HL-60/S4 treated with retinoic acid at 250 ng/mL for 4 days and 3 days (cell line): ENCODE measurements around the gene TMEM219.

Experiments
- in situ Hi-C: fragments of 300-500 bp; cut with MboI; formaldehyde crosslinking; loops from 2 replicates; pipeline ENCODE4 v1.7.0; 2022; ENCODE audit warnings: low sequenced_read_pairs

TMEM219 gene

DNA sequence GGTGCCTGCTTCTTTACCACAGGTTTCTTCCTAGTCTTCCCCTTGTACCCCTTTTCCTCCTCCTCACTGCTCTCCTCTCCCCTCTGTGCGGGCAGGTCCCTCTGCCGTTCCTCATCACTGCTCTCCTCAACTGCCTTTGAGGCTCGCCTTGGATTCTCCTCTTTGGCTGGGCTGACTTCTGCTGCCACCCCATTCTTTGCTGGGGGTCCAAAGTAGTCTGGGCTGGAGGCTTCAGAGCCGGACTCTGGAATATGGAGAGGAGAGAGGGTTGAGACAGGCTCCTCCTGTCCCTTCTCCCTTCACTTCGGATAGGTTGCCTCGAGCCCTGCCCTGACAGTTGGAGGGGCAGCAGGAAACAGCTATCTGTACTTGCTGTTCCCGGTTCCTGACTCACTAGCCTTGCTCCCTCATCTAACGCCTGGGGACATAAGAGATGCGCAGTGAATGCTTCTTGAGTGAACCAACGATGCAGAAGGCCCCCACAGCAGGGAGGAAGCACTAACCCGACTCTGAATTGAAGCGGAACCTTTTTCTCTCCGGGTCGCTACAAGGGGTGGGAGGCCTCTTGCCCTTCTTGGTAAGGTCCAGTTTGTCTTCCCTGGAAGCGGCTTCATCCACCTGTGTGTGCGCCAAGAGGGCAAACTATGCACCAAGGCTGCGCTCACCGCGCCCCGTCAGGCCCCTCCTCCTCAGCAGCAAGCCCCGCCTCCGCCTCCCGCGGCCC is 32.9 kb downstream of the TMEM219 start:
- in situ Hi-C loops, result no loop called here

DNA sequence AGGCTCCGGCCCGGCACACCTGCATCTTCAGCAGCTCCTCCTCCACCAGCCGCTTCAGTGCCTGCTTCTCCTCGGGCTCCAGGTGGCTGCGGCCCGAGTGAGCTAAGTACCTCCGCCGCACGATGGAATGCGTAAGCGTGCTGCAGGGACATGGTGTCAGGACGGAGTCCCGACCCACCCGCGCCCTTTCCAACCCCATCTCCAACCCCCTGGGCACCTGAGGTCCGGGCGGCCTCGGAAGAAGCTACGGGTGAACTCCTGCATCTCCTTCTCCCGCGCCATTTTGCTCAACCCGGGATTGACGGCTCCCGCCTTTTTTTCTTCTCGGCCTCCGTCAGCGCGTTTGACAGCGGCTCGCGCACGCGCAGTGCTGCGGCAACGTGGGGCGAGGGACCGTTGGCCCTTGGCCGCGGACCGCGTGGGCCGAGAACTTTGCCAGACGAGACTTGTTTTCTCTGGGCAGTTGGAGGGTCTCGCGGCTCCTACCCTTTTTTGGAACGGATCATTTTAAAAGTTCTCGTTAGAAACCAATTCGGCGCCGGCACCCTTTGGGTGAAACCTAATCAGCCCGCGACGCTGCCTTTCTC is 33.5 kb downstream of the TMEM219 start, which contains the start of gene HIRIP3:
HIRIP3 (minus strand) TSS at position 294 of the 587 bp plus-strand sequence; CDS start at position 282, 12 bp downstream.
- in situ Hi-C loops, result no loop called here

DNA sequence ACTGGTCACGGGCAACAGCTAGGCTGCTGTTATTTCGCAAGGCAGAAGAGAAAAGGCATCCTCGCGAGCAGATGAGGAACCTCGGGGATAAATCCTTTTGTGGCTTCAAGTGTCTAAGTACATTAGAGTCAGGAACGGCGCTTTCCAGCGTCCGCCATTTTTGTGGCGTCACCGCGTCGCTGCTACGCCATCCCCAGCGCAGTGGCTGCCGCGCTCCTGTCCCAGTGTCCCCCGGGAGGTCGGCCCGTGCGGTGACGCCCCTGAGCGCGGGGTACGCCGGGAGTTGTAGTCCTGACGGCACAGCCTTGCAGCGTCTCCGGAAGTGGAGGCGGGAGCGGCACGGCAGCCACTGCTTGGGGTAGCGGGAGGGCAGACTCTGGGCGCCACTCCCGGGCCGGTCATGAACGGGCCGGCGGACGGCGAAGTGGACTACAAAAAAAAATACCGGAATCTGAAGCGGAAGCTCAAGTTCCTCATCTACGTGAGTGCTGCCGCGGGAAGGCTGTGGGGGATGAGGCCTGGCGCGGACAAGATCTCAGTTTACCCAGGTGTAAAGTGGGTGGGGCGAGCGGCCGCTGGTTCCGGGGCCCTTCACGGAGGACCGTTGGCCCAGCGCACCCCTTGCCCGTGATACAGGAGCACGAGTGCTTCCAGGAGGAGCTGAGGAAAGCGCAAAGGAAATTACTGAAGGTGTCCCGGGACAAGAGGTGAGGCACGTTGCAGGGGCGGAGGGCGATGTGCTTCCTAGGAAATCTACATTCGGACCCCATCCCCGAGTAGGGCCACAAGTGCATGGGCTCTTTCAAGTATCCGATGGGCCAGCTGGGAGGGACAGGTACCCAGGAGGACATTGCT is 34.3 kb downstream of the TMEM219 start, which contains the start of gene INO80E:
INO80E (plus strand) TSS at position 331 of the 855 bp plus-strand sequence; CDS start at position 401, 70 bp downstream.
- in situ Hi-C loops, result no loop called here

DNA sequence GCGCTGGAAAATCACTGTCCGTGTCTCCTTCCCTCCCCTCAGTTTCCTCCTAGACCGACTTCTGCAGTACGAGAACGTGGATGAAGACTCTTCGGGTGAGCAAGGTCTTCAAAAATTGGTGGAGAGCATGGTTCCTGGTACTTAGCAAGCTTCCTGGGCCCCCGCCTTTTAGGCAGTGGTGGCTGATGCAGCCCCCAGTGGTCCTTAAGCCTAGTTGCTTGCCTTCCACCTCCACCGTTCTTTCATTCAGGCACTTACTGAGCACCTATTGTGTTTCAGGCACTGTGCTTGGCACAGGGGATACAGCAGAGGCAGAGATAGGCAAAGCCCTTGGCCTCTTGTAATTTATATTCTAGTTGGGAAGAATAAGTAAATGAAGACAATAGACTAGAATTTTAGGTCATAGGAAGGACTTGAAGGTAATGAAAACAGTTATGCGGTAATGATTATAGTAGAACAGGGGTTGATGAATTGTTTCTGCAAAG is 34.9 kb downstream of the TMEM219 start:
- in situ Hi-C loops, result no loop called here

DNA sequence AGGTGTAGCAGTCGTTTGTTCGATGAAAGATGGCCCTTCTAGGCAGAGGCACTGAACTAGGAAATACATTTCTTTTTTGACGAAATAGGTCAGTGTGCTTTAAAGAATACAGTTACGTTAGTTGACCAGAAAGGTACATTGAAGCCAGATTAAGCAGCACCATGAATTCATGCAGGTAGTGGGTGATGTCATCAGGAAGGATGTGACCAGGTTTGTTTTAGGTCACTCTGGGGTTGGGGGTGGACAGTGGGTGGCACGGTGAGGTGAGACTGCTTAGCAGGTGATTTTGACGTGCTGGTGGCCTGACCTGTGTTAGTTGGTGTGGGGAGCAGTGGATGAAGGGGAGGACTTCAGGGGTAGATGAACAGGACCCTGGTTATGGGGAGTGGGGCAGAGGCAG is 37.7 kb downstream of the TMEM219 start:
- in situ Hi-C loops, result loop anchor here (25.0 kb wide), 1 partner anchor 887 kb away; no protein-coding TSS in a partner anchor

DNA sequence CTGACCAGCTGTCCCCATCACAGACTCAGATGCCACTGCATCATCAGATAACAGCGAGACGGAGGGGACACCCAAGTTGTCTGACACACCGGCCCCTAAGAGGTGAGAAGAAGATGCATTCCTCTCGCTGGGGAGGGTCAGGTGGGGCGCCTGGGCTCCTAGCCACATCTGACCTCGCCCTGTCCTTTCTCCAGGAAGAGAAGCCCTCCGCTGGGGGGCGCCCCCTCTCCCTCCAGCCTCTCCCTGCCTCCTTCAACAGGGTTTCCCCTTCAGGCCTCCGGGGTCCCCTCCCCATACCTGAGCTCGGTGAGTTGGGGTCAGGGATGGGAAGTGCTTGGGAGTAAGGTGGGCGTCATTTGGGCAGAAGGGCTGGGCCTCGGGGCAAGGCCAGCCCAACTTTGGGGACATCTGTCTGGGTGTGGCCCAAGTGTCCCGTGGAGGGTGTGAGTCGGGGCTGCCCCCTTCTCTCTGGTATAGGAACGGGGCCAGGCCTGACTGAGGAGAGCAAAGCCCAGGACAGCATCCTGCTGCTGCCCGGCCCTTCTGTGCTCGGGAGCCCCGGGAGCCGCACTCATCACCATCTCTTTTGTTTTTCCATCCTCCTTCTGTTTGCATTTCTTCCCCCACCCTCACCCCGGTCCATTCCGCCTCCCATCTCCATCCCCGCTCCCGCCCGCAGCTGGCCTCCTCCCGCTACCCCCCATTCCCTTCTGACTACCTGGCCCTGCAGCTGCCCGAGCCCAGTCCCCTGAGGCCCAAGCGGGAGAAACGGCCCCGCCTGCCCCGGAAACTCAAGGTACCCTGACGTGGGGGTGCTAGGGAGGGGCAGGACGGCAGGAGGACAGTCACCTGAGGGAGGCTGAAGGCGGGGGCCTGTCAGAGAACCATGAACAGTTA is 39.1 kb downstream of the TMEM219 start:
- in situ Hi-C loops, result loop anchor here (25.0 kb wide), 1 partner anchor 889 kb away; no protein-coding TSS in a partner anchor

DNA sequence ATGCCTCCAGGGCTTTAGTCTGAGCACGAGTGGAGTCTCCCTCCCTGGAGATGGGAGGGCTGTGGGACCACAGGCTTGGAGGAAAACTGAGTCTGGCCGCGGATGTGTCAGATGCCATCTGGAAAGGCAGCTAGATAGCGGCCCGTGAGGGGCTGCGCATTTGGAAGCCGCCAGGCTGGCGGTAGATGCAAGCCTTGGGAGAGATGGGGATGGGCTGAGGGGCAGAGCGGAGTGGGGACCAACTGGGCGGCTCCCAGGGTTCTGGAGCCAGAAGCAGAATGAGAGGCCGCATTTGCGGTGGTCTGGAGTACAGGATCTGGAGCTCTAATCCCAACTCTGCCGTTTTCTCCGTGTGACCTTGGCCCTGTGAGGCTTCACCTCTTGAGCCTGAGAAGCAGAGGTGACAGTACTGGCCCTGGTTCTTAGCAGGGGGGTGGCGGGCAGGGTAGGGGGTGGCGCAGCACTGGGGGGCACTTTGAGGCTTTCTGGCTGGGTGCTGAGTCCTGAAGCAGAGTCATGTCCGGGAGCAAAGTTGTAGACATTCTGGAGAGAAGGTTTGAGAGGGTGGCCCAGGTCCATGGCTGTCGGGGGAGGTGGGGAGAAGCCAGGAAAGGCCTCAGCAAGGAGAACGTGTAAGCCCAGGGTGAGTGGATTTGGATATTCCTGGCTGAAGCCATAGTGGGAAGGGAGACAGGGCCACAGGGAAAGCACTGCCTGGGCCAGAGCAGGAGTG is 40.9 kb downstream of the TMEM219 start:
- in situ Hi-C loops, result loop anchor here (25.0 kb wide), 1 partner anchor 890 kb away; no protein-coding TSS in a partner anchor

DNA sequence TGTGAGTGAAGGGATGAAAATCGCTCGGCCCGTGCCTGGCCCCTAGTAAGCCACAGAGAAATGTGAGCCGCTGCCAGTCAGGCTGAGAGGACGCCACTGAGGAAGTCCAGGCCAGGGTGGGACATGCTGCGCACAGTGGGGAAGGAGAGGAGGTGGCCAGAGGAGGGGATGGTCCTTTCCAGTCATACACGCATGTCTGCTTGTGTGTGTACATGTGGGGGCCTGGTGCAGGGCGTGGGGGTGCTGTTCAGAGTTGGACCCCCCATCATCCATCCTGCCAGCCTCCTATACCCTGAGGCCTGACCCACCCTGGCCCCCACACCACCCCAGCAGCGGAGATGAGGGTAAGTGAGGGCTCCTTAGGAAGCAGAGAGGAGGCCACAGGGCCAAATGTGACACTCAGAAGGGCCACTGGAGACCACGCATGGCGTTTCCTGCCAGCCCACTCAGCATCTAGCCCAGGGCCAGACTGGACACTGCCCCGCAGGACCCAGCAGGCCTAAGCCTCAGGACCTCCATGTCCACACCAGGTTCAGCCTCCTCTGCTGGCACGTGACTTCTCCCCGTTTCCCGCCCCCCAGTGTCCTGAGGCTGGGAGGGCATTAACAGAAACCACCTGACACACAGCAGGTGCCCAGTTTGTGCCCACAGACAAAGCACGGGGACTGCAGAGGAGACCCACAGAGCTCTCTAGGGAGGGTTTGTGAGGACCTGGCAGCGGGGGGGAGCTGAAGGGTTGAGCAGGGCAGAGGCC is 42.0 kb downstream of the TMEM219 start:
- in situ Hi-C loops, result loop anchor here (25.0 kb wide), 1 partner anchor 892 kb away; no protein-coding TSS in a partner anchor

DNA sequence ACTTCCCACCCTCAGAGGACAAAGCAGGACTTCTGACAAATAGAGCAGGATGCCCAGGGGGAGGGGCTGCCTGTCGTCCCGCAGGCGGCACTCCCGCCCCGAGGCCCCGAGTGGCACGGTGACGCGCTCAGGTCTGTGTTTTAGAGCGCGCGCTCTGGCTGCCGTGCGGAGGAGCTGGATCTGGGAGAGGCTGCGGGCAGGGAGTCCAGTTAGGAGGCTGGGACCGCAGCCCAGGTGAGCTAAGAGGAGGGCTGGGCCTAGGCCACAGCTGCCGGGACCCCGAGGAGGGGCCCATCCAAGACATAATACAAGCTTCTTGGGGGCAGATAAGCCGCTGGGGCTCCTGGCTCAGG is 42.5 kb downstream of the TMEM219 start:
- in situ Hi-C loops, result loop anchor here (25.0 kb wide), 1 partner anchor 892 kb away; no protein-coding TSS in a partner anchor

DNA sequence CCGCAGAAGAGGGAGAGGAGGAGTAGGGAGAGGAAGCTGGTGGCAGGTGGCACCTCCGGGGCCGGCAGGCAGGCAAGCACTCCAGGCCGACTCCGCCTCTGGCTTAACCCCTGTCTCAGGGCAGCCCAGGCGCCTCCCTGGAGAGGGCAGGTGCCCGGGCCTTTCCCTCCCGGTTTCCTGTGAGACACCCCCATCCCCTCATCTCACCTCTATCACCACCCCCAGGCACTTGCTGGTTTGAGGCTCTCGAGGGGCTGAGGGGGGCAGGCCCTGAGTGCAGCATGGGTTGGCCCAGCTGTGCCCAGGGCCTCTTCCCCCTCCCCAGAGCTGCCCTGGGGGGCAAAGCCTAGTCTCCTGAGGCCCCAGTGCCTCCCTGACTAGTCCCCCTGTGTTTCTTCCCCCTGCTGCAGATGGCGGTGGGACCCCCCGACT is 42.9 kb downstream of the TMEM219 start:
- in situ Hi-C loops, result loop anchor here (25.0 kb wide), 1 partner anchor 893 kb away; no protein-coding TSS in a partner anchor

DNA sequence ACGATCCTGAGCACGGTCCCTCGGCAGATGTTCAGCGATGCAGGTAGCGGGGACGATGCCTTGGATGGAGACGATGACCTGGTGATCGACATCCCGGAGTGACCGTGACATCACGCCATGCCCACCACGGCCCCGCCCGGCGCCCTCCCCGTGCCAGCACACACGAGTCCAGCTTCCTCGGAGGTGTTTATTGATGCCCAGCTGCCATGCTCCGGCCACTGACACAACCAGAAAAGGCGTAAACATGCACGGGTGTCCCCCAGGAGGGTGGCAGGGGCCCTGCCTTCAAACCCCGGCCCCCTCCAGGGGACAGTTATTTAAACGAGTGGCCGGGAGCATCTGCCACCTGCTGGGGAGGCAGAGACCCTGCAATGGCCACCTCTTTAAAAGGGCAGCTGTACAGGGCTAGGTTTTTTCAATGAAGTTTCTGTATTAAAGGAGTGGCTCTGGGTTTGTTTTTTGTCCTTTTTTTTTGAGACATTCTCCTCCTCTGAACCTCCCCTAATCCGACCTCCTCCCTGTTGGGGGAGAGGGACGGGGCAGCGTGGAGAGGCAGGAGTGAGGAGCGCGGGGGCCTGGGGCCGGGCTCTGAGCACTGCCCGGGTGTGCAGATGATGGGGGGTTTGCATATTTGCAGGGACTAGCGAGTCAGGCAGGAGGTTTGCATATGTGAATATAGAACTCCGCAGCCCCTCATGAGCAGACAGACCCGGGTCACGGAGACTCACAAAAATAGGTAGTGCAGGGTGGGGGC is 43.6 kb downstream of the TMEM219 start:
- in situ Hi-C loops, result loop anchor here (25.0 kb wide), 1 partner anchor 893 kb away; no protein-coding TSS in a partner anchor

DNA sequence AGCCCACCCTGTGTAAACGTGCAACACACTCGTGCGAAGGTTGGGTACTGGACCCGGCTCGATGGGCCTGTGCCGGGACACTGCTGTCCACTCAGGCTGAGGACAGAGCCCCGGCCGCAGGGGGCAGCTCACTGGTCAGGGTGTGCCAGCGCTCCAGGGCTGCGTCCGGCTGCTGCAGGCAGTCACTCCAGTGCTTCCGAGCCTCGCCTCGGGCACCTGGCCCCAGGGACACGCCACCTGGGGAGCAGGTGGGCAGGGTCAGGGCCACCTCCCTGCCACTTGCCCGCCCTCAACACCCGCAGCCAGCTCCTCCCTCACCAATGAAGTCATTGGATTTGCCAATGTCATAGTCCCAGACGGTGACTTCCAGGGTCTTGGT is 44.2 kb downstream of the TMEM219 start:
- in situ Hi-C loops, result loop anchor here (25.0 kb wide), 1 partner anchor 894 kb away; no protein-coding TSS in a partner anchor

DNA sequence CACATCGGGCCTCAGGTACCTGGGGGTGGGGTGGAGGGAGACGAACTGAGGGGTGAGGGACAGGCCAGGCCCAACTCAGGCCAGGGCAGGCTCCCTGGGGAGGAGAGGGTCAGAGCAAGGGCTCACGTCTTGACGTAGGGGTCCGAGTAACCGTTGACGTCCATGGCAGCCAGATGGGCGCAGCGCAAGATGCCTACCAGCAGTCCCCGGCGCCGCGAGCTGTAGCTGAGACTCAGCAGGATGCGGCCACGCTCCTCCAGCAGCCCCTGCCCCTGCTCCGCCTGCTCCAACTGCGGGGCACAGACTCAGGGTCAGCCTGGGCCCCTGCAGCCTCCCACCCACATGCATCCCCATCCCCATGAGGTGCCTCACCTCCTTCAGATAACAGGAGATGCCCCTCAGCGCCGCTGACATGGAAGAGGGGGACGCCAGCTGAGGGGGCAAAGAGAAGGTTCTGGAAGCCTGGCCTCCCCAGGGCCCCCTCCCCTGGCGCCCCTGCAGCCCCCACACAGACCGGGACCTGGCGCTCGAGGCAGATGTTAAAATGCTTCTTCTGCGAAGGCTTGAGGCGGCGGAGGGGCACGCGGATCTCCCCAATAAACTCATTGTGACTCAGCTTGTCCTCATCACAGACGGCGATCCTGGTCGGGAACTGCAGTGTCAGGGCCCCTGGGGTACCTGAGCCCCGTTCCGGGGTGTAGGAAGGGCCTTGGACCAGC is 44.9 kb downstream of the TMEM219 start:
- in situ Hi-C loops, result loop anchor here (25.0 kb wide), 1 partner anchor 895 kb away; no protein-coding TSS in a partner anchor

DNA sequence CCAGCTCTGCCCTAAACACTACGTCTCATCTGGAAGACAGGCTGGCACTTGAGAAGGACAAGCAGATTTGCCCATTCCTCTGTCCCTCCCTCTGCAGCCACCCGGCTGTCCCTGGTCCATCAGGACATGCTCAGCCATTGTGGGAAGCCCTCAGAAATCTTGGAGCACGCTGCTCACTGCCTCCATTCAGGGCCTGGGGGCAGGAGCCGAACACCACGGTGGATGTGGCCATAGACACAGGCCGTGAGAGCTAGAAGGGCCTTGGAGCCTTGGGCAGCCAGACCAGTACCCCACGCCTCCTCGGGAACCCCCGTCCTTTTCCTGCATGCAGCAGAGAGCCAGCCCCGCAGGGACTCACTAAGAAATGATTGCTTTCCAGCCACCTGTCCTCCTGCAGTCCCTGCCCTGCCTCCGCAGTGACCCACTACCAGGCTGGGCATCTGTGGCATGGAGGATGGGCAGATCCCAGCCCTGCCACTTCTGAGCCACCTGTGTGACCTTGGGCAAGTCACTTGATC is 45.6 kb downstream of the TMEM219 start:
- in situ Hi-C loops, result loop anchor here (25.0 kb wide), 1 partner anchor 895 kb away; no protein-coding TSS in a partner anchor

DNA sequence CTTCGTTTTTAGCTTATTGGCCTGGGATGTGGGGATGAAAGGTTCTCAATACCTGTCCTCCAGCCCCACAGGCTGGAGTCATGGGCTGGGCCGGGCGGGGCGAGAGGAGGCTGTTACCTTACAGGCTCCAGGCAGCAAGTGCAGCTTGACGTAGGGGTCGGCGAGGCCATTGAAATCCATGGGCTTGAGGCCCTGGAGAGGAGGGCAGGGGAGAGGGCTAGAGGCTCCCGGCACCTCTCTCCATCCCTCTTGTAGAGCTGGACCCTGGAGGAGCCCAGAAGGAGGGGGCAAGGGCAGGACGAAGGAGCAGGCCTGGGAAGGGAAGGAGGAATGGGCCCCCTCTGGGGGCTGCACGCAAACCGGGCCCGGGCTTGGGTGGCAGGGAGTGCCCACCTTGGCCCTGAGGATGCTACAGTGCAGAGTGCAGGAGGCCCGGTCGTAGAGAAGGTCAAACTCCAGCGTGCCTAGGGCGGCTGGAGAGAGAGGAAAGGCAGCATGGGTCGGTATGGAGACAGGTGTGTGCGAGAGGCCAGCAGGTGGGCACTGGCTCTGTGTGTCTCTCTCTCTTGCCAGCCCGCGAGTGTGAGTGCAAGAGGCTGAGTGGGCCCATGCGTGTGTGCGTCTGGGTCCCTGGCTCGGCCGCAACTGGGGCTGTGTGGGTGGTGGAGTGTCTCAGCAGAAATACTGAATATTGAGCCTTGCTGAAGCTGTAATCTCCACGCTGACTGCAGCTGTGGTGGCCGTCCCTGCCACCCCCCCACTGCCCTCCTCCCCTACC is 47.4 kb downstream of the TMEM219 start:
- in situ Hi-C loops, result loop anchor here (25.0 kb wide), 1 partner anchor 897 kb away; no protein-coding TSS in a partner anchor
